Testis (tissue), 2 donors: ENCODE results near the gene RCOR1.

ENCODE experiments used
- CTCF ChIP-seq, 3 experiments: fragments of 450-650 bp in 2 of 3; fragments of 200-600 bp in 1 of 3; sonication (generic) in 1 of 3; IDR thresholded peaks; one replicate each; pipeline ENCODE4 v1.5.1; 2016 to 2019; ENCODE audit warnings: antibody characterized with exemption in 3 of 3, mild to moderate bottlenecking in 2 of 3, moderate library complexity in 1 of 3
- POLR2A ChIP-seq: fragments of 450-650 bp; IDR thresholded peaks from one replicate; pipeline ENCODE4 v1.6.1; 2017; ENCODE audit warnings: antibody characterized with exemption, mild to moderate bottlenecking, moderate library complexity

- TF ChIP-seq CTCF (IDR thresholded peaks at IDR 0.05) (no peak), POLR2A (no peak)
These were observed 75.9 kb downstream of the RCOR1 start for GRCh38 chr14:102668291-102668873.
